GM12878 (cell line): ENCODE data around the gene CDR2. TPM values are rescaled to one million over a fixed set of nuclear protein-coding genes. Genes with fewer than 3 reads are reported as not detected.

Experiments used
- ATAC-seq: fragments of 200-7000 bp; cut with Tn5 transposase; 3 replicates; pipeline ENCODE4 v1.9.1; 2020; ENCODE audit warnings: mild to moderate bottlenecking, moderate library complexity
- BruUV-seq: library from RNA; stranded (reverse); fragments of 400-500 nt; replicated peaks from 2 replicates; lab custom pipeline; 2021; lab: Mats Ljungman, UMichigan
- CTCF ChIA-PET: fragments of 300-600 bp; sonication (Branson Sonifier 250); formaldehyde crosslinking; extraction: SDS; loops from one replicate; lab custom pipeline; 2021; ENCODE audit warnings: inconsistent platforms; lab: Yijun Ruan, JAX
- POLR2A ChIA-PET: fragments of 350-600 bp; formaldehyde crosslinking; extraction: SDS; loops from one replicate; lab custom pipeline; 2021; ENCODE audit warnings: inconsistent platforms; lab: Charles Lee
- RAD21 ChIA-PET: fragments of 300-600 bp; sonication (Branson Sonifier 250); formaldehyde crosslinking; loops from one replicate; lab custom pipeline; 2023; ENCODE audit warnings: antibody characterized with exemption; ENCODE audit not compliant: unreplicated experiment; lab: Charles Lee
- SMC1A ChIA-PET: fragments of 300-600 bp; sonication (Branson Sonifier 250); formaldehyde crosslinking; loops from one replicate; lab custom pipeline; 2023; ENCODE audit not compliant: unreplicated experiment, uncharacterized antibody; lab: Charles Lee
- DNase-seq: peaks from one replicate; pipeline ENCODE4 v3.0.0-alpha.2; 2011; ENCODE audit warnings: low read depth, low spot score
- FAIRE-seq: peaks from 3 replicates; lab custom pipeline; 2011; peaks lifted over from hg19 to GRCh38; lab: Jason Lieb, UNC
- H2AFZ ChIP-seq: 2 replicates; pipeline ENCODE4 v1.6.0; 2011; ENCODE audit warnings: low read depth, low read length, control low read depth; ENCODE audit not compliant: control insufficient read depth
- H3K27ac ChIP-seq: 2 replicates; pipeline ENCODE4 v1.5.1; 2011; ENCODE audit warnings: control low read depth; ENCODE audit not compliant: control insufficient read depth, insufficient read depth
- H3K27me3 ChIP-seq, 2 experiments: replicated peaks in 1 of 2; 2 replicates each; pipeline versions ENCODE4 v1.6.0 to v1.6.1; 2011; ENCODE audit warnings: low read length in 1 of 2; ENCODE audit not compliant: control insufficient read depth in 2 of 2, insufficient read depth in 2 of 2
- H3K36me3 ChIP-seq, 2 experiments: 2 replicates each; pipeline ENCODE4 v1.5.1; 2011; ENCODE audit warnings: low read length in 1 of 2; ENCODE audit not compliant: control insufficient read depth in 2 of 2, insufficient read depth in 2 of 2
- H3K4me1 ChIP-seq: 2 replicates; pipeline ENCODE4 v1.6.1; 2011; ENCODE audit warnings: mild to moderate bottlenecking, low read length, moderate library complexity, mixed read lengths; ENCODE audit not compliant: control insufficient read depth, insufficient read depth
- H3K4me2 ChIP-seq: 2 replicates; pipeline ENCODE4 v1.6.0; 2011; ENCODE audit warnings: control low read depth; ENCODE audit not compliant: control insufficient read depth, insufficient read depth
- H3K4me3 ChIP-seq: fragments of 200-600 bp; sonication (generic); 2 replicates; pipeline ENCODE4 v1.5.1; 2016
- H3K79me2 ChIP-seq: 2 replicates; pipeline ENCODE4 v1.6.0; 2011; ENCODE audit warnings: low read length; ENCODE audit not compliant: control insufficient read depth, insufficient read depth
- H3K9ac ChIP-seq: 2 replicates; pipeline ENCODE4 v1.8.0; 2011; ENCODE audit warnings: low read length, control low read depth, mixed read lengths; ENCODE audit not compliant: control insufficient read depth, insufficient read depth
- H3K9me3 ChIP-seq: replicated peaks from 3 replicates; pipeline ENCODE4 v1.5.1; 2011; ENCODE audit warnings: mild to moderate bottlenecking, low read length; ENCODE audit not compliant: control insufficient read depth, insufficient read depth
- H4K20me1 ChIP-seq: 2 replicates; pipeline ENCODE4 v1.6.0; 2011; ENCODE audit not compliant: control insufficient read depth, insufficient read depth
- FOS ChIP-seq: IDR thresholded peaks from 3 replicates; pipeline ENCODE4 v1.6.1; 2011; ENCODE audit warnings: borderline replicate concordance; ENCODE audit not compliant: insufficient read length; ENCODE audit errors: extremely low read depth
- GABPA ChIP-seq: IDR thresholded peaks from 2 replicates; pipeline ENCODE4 v1.6.1; 2014; ENCODE audit warnings: antibody characterized with exemption, low read depth, mild to moderate bottlenecking, inconsistent platforms
- HDAC2 ChIP-seq: fragments of 200-600 bp; sonication (generic); IDR thresholded peaks from 2 replicates; pipeline ENCODE4 v1.6.1; 2017
- IRF5 ChIP-seq: fragments of 450-650 bp; IDR thresholded peaks from 2 replicates; pipeline ENCODE4 v1.6.1; 2017; ENCODE audit warnings: borderline replicate concordance
- SIX5 ChIP-seq: IDR thresholded peaks from 2 replicates; pipeline ENCODE4 v1.6.1; 2011; ENCODE audit warnings: mild to moderate bottlenecking, low read depth, low read length, moderate library complexity; ENCODE audit not compliant: severe bottlenecking
- TCF12 ChIP-seq: IDR thresholded peaks from 2 replicates; pipeline ENCODE4 v1.6.1; 2011; ENCODE audit warnings: low read depth, mild to moderate bottlenecking, low read length
- TCF3 ChIP-seq: IDR thresholded peaks from 2 replicates; pipeline ENCODE4 v1.6.1; 2012; ENCODE audit warnings: low read depth, mild to moderate bottlenecking, low read length, borderline replicate concordance; ENCODE audit not compliant: insufficient read depth
- YBX1 ChIP-seq: fragments of 450-650 bp; IDR thresholded peaks from 2 replicates; pipeline ENCODE4 v1.6.1; 2016; ENCODE audit warnings: antibody characterized with exemption
- ZZZ3 ChIP-seq: IDR thresholded peaks from 2 replicates; pipeline ENCODE4 v1.6.1; 2011; ENCODE audit warnings: low read depth; ENCODE audit not compliant: control insufficient read depth, insufficient read length
- WGBS: methylation state at CpG from one replicate; pipeline ENCODE4 v1.1.6; 2016; ENCODE audit warnings: low lambda C conversion rate; ENCODE audit not compliant: insufficient replicate concordance, insufficient coverage; ENCODE audit errors: missing lambda C conversion rate; 5-methylcytosine and 5-hydroxymethylcytosine counted together
- in situ Hi-C: fragments of 300-500 bp; cut with MboI; formaldehyde crosslinking; loops from 9 replicates; pipeline ENCODE4 v1.14.3; 2018; ENCODE audit warnings: mixed read lengths
- intact Hi-C: fragments of 100-400 bp; cut with micrococcal nuclease; formaldehyde crosslinking; loops from one replicate; pipeline ENCODE4 v1.14.2; 2022; ENCODE audit not compliant: unreplicated experiment
- polyA plus RNA-seq, 11 experiments: library from polyadenylated mRNA; depleted of rRNA in 4 of 11; unstranded in 6 of 11; stranded (reverse) in 5 of 11; fragments of >200 nt; fragmentation: Nextera tagmentation in 4 of 11; fragmentation: Illumina TruSeq in 1 of 11; extraction: Ambion mirVana in 4 of 11; extraction: Trizol in 1 of 11; gene quantifications; 1 replicate in 1 of 11; 2 replicates in 10 of 11; pipeline versions ENCODE4 v1.2.1 to v1.2.3, GENCODE V29; 2011 to 2016; ENCODE audit warnings: inconsistent platforms in 2 of 11, missing spikeins in 2 of 11, low read depth in 1 of 11
- total RNA-seq, 4 experiments: library from RNA; depleted of rRNA in 3 of 4; stranded (reverse); fragments of >200 nt in 3 of 4; fragmentation: Illumina TruSeq in 1 of 4; extraction: Trizol in 1 of 4; gene quantifications; 2 replicates each; pipeline versions ENCODE4 v1.2.1 to v1.2.3, GENCODE V29; 2013 to 2021

The CDR2 gene
- total and polyA plus RNA-seq, 10 of the 15 experiments (the other 5 are each of a cell fraction or from before 2014, with no cell fraction given) = 4.8 to 24.3 (median 19.2) TPM

- no peak for TF ChIP-seq GABPA
- TF ChIP-seq TCF12 = no peak
- no peak for TF ChIP-seq FOS
- no peak for TF ChIP-seq SIX5
- TF ChIP-seq TCF3 = no peak
- TF ChIP-seq IRF5 = no peak
- no peak for TF ChIP-seq HDAC2
- no peak for TF ChIP-seq YBX1
- TF ChIP-seq ZZZ3 = no peak
- ChIA-PET POLR2A (interaction anchor here (0.5 to 12.9 kb wide), 3 partner anchors 13 to 151 kb away, joined by 3 to 185 read pairs (median 5); no protein-coding TSS in a partner anchor), RAD21 (interaction anchor here (1.9 to 3.9 kb wide), 2 partner anchors 15 to 49 kb away, joined by 5 to 64 read pairs; no protein-coding TSS in a partner anchor), CTCF (interaction anchor here (0.9 to 4.0 kb wide), 5 partner anchors 12 to 70 kb away, joined by 3 to 26 read pairs (median 6); no protein-coding TSS in a partner anchor), SMC1A (interaction anchor here (1.5 to 12.5 kb wide), 5 partner anchors 9 to 40 kb away, joined by 3 to 205 read pairs (median 5); no protein-coding TSS in a partner anchor)
- intact Hi-C loops (loop anchor here (5.0 kb wide), 2 partner anchors 48 to 178 kb away; no protein-coding TSS in a partner anchor), in situ Hi-C loops (no loop called here)
- no peak for DNase-seq
- H3K4me3 ChIP-seq = peak overlapping the region; percentile 29; the same call in 1 of the 2 replicates
- H4K20me1 ChIP-seq = no peaks in the 10 kb centered on the region
- H2AFZ ChIP-seq = no peak overlapping the region
- peak overlapping the region; percentile 11; the same call in 1 of the 2 replicates for H3K27ac ChIP-seq
- BruUV-seq = no TSS peak
- H3K4me2 ChIP-seq = peak overlapping the region; percentile 52
- peaks cover 19% of the 10 kb centered on the region for H3K4me1 ChIP-seq
- no peaks in the 10 kb centered on the region for H3K27me3 ChIP-seq
- peak; percentile 47 for FAIRE-seq
- no peaks in the 10 kb centered on the region for H3K9me3 ChIP-seq
- peaks cover 75% of the 10 kb centered on the region for H3K79me2 ChIP-seq
- ATAC-seq = no peak
- whole genome bisulfite sequencing = 100% methylated on average over 2 of the region's 2 CpGs
- H3K9ac ChIP-seq = no peak overlapping the region
- H3K36me3 ChIP-seq = peaks cover 0 to 5% of the 10 kb centered on the region in 2 experiments; a peak in 1 of 4 replicates
These were observed 4.2 kb downstream of the CDR2 start for GRCh38 chr16:22370038-22370820.
